Ishikawa (cell line): ENCODE measurements around the gene ZSWIM2.

Experiments used
- FOXM1 ChIP-seq: IDR thresholded peaks from 2 replicates; pipeline ENCODE4 v1.6.1; 2012; ENCODE audit warnings: low read depth, borderline replicate concordance
- REST ChIP-seq: IDR thresholded peaks from 2 replicates; pipeline ENCODE4 v1.6.1; 2012; ENCODE audit warnings: low read depth, mild to moderate bottlenecking
- TEAD4 ChIP-seq: IDR thresholded peaks from 2 replicates; pipeline ENCODE4 v1.6.1; 2012
- YY1 ChIP-seq: IDR thresholded peaks from 2 replicates; pipeline ENCODE4 v1.6.1; 2012; ENCODE audit warnings: low read depth
- ZBTB7A ChIP-seq: IDR thresholded peaks from 2 replicates; pipeline ENCODE4 v1.6.1; 2012; ENCODE audit warnings: low read depth

GRCh38 chr2:186884587-186884986, 35.6 kb upstream of the ZSWIM2 start:
- no peak for TF ChIP-seq REST
- no peak for TF ChIP-seq YY1
- TF ChIP-seq ZBTB7A = no peak
- TF ChIP-seq TEAD4 = no peak
- TF ChIP-seq FOXM1 = no peak
